ENCODE data around the gene SLC6A19.

SLC6A19 gene

DNA sequence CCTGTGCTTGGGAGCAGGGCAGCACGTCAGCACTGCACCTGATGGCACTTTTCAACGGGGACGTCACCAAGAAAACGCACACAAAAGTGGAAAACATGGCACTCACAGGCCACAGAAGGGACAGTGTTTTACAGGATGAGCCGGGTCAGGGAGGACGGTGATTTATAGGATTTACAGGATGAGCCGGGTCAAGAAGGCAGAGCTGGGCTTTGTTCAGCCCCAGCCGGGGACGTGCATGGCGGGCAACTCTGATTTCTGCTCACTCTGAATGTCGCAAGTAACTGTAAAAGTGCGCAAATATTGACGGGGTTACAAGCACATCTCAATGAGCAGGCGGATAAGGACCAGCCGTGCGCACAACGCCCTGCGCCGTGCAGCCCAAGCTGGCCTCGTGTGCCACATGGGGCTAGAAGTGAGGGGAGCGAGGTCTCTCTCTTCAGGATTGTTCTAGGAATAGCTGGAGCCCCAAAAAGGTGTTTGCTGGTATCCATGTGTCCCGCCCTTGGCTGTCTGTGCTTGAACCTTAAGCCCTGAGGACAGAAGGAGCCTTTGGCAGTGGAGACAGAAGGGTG lies 40.2 kb downstream of the SLC6A19 start:
- no peak for DNase-seq (ENCODE audit: low read depth in 3 of 3, low spot score in 1 of 3)

- no peak for DNase-seq (ENCODE audit: low read depth in 3 of 3, low spot score in 1 of 3)
Observed at GRCh38 chr5:1242733-1243486, 41.5 kb downstream of the SLC6A19 start.

GRCh38 chr5:1243487-1244130 lies 42.2 kb downstream of the SLC6A19 start:
- no peak for DNase-seq (ENCODE audit: low read depth in 3 of 3, low spot score in 1 of 3)

GRCh38 chr5:1244255-1244654 lies 42.9 kb downstream of the SLC6A19 start:
- no peak for DNase-seq (ENCODE audit: low read depth in 3 of 3, low spot score in 1 of 3)

- no peak for DNase-seq (ENCODE audit: low read depth in 3 of 3, low spot score in 1 of 3)
Observed at GRCh38 chr5:1244976-1245375, 43.6 kb downstream of the SLC6A19 start.

DNA sequence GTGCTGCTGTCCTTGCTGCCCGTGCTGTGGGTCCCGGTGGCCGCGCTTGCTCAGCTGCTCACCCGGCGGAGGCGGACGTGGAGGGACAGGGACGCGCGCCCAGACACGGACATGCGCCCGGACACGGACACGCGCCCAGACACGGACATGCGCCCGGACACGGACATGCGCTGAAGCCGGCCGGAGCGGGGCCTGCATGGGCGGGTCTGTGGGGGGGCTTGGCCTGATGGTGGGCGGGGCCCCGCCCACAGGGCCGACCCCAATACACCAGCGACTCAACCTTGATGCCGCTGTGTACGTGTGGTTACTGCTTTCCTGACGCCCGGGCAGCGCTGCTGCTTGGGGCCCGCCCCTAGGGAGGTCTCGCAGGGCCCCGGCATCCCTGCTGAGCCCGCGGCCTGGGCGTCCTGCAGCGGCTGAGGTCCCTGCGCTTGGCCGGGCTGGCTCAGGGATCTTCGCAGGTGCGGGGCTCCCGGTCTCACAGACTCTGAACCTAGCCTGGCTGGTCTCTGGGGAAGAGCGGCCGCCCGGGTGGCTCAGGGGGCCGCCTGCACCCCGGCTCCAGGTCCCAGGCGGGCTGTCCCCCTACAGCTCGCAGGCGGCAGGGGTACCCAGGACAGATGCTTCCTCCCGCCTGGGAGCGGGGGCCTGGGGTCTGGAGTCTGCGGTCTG lies 44.6 kb downstream of the SLC6A19 start:
- no peak for DNase-seq (ENCODE audit: low read depth in 3 of 3, low spot score in 1 of 3)

DNA sequence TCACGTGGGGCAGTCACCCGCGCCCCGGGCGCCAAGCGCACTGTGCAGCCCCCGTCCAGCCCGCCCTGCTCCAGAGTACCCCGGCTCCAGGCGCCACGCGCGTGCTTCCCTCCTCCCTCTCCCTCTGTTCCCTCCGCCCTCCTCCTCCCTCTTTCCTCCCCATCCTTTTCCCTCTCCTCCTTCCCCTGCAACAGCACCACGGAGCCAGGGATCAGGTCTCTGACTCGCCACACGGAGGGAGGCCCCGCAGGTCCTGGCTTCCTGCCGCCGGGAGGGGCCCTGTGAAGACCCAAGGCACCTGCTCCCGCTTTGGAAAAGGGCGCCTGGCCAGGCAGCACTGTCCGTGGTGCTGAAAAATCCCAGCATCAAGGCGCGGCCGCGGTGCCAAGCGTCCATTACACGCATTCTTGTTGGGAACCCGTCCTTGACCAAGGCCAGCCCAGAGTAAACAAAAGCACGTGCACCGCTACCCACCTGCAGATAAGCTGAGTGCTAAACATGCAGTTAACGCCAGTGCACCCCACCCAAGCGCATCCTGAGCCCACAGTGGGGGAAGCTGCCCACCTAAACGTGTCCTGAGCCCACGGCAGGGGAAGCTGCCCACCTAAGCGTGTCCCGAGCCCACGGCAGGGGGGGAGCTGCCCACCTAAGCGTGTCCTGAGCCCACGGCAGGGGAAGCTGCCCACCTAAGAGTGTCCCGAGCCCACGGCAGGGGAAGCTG lies 45.5 kb downstream of the SLC6A19 start:
- no peak for DNase-seq (ENCODE audit: low read depth in 3 of 3, low spot score in 1 of 3)

DNA sequence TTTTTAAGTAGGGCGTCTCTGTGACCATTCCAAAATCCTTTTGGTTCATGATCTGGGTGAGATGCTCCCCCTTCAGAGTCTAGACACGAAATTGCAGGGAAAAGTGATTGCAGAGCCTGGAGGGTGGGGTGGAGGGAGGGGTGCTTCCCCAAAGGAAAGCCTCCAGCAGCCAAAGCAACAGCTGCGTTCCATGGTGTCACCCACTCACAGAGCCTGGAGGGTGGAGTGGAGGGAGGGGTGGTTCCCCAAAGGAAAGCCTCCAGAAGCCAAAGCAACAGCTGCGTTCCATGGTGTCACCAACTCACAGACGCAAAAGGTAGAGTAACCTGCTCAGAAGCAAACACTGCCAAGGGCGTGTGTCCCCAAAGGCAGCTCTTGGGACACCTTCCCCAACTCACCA lies 46.4 kb downstream of the SLC6A19 start:
- no peak for DNase-seq (ENCODE audit: low read depth in 3 of 3, low spot score in 1 of 3)

- no peak for DNase-seq (ENCODE audit: low read depth in 3 of 3, low spot score in 1 of 3)
Observed at GRCh38 chr5:1249366-1250280, 48.2 kb downstream of the SLC6A19 start.

DNA sequence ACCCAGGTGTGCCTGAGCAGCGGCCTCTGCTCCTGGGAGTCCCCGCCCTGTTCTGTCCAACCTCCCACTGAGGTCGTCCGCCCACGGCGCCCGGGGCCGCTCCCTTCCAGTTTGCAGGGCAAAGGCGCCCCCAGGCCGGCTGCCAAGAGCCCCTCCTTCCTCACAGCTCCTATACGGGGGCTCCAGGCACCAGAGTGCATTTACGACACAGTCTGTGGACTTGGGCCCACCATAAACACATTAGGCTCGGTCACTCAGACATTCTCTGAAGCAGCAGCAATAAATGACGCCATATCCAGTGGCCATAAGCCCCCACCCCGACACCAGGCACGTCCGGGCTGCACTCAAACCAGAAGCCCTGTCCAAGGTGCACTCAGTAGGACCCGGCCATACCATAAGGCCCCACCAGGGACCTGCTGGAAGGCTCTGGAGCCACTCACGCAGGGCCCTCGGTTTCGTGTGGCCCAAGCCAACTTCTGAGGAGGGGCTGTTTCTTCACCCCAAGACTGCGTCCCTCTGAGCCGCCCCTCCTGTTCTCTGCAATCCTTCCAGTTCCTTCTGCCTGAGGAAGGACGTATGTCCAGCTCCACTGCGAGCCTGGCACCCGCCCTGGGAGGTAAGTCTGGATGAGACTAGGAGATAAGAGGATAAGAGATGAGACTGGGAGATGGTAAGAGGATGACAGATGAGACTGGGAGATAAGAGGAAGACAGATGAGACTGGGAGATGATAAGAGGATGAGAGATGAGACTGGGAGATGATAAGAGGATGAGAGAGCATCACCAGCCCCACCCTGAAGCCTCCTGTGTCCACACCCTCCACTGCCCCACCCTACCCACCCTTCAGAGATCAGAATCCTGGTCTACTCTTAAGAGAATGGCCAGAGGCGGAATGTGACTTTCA lies 50.5 kb downstream of the SLC6A19 start:
- DNase-seq (ENCODE audit: low read depth in 3 of 3, low spot score in 1 of 3) = no peak

DNA sequence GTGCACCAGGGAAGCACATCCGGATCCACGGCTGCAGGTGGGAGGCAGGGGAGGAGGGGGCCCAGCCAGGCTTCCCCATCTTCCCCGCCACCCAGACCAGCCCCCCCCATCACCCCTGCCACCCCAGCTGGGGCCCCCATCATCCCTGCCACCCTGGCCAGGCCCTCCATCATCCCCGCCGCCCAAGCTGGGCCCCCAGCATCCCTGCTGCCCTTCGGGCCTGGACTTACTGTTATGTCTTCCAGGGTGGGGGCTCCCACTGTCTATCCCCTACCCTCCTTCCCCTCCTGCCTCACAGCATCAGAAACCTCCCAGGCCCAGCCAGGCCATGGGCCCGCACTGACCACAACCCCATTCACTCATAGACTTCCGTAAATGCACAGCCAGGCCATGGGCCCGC lies 51.3 kb downstream of the SLC6A19 start:
- DNase-seq (ENCODE audit: low read depth in 3 of 3, low spot score in 1 of 3) = no peak

DNA sequence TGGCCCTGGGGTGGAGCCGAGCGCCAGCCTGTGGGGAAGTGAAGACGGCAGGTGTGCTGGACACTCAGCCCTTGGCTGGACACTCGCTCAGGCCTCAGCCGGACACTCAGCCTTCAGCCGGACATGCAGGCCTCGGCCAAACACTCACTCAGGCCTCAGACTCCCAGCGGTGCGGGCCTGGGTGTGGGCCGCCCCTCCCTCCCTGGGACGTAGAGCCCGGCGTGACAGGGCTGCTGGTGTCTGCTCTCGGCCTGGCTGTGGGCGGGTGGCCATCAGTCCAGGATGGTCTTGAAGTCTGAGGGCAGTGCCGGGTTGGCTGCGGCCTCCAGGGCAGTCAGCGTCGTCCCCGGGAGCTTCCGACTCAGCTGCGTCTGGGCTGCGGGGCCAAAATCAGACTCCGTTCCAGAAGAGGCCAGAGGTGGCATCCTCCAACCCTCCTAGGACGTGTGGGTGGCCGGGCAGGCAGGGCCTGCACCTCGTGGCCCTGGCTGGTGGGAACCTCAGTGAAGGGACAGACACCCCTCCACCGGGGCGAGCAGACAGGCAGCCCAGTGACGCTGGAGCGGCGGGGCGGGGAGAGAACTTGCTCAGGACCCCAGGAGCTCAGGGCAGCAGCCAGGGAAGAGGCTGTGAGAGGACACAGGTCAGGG lies 52.2 kb downstream of the SLC6A19 start:
- no peak for DNase-seq (ENCODE audit: low read depth in 3 of 3, low spot score in 1 of 3)

DNA sequence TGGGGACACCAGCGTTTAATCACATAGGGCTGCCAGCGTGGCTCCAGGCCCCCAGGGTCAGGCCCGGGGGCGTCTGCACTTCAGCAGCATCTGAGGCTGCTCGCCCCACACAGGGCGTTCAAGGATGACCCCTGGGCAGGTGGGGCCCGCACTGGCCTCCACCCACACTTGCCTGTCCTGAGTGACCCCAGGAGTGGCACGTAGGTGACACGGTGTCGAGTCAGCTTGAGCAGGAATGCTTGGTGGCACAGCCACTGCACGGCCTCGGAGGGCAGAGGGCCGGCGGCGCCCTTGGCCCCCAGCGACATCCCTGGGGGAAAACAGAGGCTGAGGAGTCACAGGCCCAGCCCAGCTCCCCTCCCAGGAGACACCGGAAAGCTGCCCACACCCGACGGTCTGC lies 52.8 kb downstream of the SLC6A19 start:
- no peak for DNase-seq (ENCODE audit: low read depth in 3 of 3, low spot score in 1 of 3)

DNA sequence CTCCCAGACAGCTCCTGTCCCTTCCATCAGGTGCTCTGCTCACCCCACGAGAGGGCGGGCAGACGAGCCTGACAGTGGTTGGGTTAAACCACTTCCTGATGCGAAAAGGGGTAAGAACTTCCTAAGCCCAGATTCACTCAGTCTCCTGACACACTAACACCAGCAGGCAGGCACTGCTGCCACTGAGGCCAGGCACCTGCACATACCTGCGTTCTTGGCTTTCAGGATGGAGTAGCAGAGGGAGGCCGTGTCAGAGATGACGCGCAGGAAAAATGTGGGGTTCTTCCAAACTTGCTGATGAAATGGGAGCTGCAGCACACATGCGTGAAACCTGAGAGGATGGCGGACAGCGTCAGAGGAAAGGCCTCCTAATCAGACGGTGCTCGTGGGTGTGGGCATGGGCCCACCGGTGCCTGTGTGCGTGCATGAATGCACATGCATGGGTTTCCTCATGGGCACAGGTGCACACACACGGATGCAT lies 53.7 kb downstream of the SLC6A19 start:
- peak; percentile 10 to 24 (median 11) for DNase-seq (ENCODE audit: low read depth in 3 of 3, low spot score in 1 of 3)

DNA sequence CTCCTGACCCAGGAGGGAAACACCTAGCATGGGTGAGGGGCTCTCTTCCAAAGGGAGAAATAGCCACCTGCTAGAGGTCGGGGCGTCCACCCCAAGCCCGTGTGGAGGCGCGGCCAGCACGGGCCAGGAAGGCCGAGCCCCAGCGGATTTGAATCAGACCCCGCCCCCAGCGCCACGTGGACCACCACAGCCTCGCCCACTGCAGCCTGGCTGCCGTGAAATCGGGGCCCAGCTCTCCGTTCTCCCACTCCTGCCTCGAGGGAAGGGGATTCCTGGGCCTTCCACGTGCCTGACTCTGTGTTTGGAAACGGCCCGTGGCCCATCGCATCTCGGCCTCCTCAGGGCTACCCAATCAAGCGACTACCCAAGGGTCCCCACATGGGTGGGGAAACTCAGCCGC lies 55.4 kb downstream of the SLC6A19 start:
- DNase-seq (ENCODE audit: low read depth in 3 of 3, low spot score in 1 of 3) = no peak

DNA sequence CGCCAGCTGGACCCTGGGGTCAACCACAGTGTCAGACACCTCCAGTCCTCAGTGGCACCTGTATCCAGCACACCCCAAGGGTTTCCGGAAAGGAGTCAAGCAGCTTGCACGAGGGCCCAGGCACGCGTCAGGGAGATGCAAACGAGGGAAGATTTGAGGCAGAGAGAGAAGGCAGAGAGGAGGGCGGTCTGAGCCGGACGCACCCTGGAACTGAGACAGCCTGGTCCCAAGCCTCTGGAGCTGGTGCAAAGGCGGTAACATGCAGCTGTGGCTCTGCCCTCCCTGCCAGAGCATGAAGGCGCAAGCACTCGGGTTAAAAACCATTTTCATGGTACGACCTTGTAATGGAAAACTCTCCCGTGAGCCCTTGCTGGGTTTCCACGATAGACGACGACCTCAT lies 56.0 kb downstream of the SLC6A19 start:
- no peak for DNase-seq (ENCODE audit: low read depth in 3 of 3, low spot score in 1 of 3)

DNA sequence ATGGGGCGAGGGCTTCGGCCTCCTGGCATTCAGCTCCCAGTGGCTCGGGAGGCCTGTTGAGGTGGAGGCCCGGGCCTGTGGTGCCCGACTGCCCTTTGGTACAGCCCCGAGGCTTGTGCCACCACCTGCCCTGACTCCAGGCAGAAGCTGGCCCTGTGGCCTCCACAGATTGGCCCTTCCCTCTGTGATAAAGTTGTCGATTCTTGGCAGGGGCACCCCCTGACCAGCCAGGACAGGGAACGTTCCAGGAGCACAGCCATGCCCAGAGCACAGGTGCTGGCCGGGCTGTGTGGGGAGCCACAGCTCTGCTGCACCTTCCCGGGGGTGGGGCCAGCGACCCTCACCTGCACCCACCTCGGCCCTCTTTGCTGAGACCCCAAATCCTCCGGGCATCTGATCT lies 56.4 kb downstream of the SLC6A19 start:
- DNase-seq (ENCODE audit: low read depth in 3 of 3, low spot score in 1 of 3) = no peak

- DNase-seq (ENCODE audit: low read depth in 3 of 3, low spot score in 1 of 3) = no peak
Observed at GRCh38 chr5:1259806-1260480, 58.5 kb downstream of the SLC6A19 start.
